SHP77 treated with DMSO at 0.1 percent for 48 hours (cell line): ENCODE data around the gene SMIM35.

Experiments used
- DNase-seq: peaks from one replicate; lab custom pipeline; 2025; lab: John Stamatoyannopoulos, UW

Gene SMIM35

DNA sequence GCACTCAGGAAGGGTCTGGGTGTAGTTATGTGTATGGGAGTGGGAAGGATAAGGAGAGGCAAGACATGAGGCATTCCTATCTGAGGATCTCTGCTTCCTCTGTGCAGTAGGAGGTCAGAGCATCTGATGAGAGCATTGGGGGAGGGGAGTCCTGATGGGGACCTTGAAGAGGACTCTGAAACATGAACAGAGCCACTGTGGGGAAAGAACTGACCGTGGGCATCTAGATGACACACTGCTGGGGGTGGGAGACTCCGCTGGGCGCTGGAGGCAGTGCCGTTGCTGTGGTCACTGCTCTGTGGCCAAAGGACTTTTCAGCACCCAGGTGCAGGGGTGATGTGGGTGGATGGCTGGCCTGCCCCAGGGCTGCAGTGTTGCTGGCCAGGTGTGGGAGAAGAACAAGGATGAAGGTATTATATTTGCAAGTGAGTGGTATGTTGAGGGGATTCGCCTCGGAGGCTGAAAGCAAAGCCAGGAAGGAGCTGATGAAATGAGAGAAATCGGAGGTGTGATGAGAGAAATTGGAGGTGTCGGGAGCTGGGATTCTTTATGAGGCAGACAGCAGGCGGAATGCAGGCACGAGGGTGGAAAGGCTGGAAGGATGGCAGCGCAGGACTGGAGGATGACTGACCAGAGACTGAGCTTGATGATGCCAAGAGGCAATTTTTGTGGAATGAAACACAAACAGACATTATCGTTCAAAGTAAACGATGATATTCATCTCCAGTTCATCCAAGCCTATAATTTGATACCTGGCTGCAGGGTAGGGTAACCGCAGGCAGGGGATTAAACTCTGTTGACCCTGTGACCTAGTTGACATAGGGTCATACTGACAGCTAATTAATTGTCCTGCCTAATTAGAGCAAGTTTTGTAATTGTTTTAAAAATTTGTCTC is 29.3 kb downstream of the SMIM35 start:
- DNase-seq: no peak

DNA sequence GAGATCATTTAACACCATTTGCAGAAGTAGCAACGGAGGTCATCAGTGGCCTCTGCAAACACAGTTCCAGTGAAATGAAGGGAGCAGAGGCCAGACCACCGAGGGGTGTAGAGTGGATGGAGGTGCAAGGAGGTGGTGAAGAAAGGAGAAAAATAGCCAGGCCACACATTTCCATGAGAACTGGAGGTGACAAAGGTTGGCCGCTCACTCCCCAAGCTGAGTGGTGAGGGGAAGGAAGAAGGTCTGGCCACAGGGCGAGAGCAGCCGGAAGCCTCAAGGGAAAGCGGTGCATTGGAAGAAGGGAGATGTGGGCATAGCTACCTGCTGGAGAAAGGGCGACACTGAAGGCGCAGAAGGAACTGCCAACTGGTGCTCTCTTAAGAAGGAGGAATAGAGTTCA is 30.0 kb downstream of the SMIM35 start:
- DNase-seq: no peak

DNA sequence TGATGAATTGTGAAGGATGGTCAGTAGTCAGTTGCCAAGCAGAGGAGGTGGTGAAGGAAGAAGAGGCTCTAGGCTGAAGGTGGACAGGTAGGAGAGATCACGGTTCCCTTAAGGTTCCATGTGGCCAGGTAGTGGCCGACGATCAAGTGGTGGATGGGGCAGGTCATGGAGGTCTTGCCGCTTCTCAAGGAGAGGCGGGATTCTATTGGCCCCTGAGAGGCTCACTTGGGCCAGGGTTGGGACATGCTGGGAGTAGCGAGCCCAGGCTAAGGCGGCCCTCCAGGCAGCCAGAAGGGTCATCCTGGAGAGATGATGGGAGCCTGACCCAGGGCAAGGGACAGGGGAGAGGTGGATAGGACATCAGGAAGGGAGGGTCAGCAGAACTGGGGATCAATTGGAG is 30.8 kb downstream of the SMIM35 start:
- no peak for DNase-seq

DNA sequence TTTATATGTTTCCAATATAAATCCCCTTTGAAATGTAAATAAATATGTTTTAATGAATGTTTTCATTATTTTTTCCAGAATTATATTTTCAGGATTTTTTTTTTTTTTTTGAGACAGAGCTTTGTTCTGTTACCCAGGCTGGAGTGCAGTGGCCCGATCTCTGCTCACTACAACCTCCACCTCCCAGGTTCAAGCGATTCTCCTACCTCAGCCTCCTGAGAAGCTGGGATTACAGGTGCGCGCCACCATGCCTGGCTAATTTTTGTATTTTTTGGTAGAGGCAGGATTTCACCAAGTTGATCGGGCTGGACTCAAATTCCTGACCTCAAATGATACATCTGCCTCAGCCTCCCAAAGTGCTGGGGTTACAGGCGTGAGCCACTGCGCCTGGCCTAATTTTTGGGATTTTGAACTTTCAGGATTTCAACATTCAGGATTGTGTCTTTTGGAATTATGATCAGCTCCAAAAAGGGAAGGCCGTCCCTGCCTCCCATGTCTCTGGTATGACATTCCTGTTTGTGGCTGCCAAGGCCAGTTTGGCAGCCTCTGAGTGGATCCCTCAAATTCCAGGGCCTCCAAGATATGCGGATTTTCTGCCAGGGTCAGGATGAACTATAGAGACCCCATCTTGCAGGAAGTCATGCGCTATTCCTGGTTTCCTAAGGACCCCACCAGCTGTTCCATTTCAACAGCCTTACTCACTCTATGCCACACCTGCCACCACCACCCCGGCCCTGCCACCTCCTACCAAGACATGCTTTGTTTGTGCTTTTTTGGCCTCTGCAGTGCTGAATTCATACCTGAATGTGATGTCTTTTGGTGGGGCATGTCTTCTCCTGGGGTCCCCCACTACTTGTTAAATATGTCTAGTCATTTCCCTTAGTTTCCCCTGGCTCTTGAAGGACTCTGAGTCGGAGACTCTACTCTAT is 31.8 kb downstream of the SMIM35 start:
- DNase-seq: no peak

DNA sequence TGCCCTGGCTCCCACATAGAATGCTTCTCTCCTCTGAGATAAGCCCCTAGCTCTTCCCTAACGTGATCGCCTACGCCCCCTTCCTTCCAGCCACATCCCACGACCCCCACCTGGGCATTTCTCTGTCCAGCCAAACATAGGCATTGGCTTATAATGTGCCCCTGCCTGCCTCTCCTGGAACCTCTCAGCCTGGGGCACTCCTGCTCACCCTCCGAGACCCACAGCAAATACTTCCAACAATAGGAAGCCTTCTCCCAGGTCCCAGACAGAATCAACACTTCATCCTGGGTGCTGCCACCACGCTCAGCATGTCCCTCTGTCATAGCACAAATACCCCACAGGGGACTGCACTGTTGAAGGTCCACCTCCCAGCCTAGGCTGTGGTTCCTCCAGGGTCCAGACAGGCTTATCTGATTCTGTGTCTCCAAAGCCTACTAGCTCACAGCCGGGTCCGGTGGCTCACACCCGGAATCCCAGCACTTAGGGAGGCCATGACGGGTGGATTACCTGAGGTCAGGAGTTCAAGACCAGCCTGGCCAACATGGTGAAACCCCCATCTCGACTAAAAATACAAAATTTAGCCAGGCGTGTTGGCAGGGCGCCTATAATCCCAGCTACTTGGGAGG is 34.1 kb downstream of the SMIM35 start:
- no peak for DNase-seq

DNA sequence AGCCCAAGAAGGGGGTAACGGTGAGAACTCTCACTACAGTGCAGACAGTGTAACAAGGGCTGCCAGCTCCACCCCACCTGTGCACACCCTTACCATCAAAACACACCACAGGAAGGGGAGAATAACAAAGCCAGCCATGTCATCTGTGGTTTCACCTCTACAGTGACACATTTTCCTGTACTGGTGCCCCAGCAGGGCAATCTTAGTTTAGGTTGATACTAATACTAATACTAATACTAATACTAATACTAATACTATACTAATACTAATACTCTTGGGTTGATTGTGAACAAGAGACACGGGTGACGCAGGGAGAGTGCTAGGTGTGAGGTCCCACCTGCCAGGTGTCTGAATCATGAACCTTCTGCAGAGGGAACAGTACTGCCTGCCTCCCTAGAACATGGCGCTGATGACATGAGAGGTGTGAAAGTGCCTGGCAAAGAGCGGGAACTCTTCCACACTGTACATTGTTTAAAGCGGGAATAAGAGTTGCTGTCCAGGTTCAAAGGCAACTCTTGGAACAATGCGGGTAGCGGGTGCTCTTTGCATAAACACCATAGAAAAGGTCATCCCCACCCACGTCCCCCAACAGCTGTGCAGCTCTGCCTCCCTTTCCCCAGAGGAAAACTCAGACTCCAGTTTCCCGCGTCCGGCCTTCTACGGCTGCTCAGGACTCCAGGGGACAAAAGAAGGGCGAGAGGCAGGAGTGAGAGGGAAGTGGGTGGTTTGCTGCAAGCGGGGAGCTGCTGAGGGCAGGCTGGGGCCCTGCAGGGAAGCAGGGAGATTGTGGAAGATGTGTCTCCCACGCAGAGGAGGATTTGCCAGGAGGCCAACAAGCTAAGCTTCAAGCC is 34.9 kb downstream of the SMIM35 start:
- DNase-seq: no peak

DNA sequence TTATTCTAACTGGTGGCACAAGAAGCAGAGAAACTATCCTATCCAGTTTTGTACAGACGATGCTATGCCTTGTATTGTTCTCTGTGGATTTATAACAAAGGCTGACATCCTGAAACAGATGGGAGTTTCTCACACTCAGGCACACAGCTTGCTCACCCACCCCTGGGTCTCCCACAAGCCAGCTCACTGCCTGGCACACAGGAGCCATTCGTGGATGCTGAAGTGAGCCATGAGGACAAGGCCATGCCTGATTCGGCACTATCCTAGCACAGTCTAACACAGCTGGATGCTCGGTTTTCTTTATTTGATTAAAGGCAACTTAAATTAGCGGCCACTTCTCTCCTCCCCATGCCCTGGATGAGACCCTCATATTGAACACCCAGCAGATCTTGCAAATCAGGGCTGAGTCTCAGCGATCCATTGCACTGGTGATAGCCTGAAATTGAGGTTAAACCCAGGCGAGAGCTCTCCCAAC is 35.6 kb downstream of the SMIM35 start:
- DNase-seq: no peak

DNA sequence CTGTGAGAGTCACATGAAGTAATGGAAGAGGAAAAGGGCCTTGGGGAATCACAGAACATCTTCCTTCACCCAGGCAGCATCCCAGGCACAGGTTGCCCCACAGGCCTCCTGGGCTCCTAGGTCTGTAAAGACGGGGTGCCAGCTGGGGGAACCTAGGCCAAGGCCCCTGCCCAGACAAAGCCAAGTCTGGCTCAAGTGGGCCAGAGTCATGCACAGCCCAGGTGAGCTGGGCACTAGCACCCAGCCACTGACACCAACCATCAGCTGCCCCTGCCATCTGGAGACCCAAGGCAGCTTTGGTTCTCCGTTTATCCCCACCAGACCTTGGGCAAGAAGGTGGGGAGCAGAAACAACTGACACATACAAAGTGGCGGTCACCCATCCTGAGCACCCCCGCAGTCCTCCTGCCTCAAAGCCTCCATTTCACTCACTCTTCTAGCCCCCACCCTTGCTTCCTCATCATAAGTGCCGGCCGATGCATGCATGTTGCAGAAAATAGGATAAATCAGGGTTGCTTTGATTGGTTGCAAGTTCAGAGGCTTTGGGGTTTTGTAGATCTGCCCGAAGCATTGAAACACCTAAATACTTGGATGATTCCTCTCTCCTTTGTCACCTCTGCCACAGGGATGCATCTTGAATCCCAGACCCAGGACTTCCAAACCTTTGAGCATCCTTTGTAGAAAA is 36.4 kb downstream of the SMIM35 start:
- DNase-seq: no peak

DNA sequence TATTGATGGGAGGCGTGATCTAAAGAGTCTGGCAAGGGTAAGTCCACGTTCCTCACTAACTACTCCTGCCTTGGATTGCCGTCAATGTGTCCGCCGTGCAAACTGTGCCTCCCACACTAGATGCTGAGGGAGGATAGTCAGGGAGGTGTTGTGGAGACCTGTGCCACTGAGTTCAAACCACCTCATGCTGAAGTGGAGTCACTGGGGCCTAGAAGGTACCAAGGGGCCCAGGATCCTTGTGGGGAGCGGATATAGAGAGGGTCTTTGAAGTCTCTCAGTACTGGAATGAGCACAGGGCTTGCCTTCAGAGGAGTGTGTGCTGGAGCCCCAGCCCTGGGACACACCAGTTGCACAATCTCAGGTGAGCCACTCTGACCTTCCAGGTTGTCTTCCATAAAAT is 37.0 kb downstream of the SMIM35 start:
- no peak for DNase-seq

DNA sequence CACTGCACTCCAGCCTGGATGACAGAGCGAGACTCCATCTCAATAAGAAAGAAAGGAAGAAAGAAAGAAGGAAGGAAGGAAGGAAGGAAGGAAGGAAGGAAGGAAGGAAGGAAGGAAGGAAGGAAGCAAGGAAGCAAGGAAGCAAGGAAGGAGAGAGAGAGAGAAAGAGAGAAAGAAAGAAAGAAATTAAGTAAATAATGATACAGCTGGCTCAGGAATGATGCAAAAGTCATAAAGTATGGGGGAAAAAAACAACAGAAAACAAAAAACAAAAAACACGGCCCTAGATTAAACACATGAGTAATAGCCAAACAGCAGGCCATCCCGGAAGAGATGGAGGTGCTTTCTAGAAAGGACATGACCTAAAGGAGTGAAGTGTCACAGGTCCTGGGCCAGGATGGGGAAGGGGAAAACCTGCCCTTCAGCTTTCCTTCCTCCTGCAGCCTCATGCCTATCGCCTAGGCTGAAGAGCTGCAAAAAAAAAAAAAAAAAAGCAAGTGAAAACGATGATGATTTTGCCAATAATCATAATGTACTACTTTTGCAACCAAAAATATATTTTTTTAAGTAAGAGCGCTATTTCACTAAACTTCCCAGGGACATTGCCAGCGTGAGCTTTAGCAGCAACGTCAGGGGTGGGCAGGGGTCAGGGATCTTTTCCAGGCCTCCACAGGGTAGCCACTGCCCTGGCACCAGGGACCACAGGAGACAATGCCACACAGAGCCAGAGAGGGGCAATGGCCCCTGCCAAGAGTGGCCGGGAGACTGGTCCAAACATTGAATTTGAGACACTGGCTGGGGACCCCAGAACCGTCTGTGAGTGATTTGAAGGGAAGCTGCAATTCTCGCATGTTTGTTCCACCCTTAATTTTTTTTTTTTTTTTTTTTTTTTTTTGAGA is 38.0 kb downstream of the SMIM35 start:
- DNase-seq: no peak

DNA sequence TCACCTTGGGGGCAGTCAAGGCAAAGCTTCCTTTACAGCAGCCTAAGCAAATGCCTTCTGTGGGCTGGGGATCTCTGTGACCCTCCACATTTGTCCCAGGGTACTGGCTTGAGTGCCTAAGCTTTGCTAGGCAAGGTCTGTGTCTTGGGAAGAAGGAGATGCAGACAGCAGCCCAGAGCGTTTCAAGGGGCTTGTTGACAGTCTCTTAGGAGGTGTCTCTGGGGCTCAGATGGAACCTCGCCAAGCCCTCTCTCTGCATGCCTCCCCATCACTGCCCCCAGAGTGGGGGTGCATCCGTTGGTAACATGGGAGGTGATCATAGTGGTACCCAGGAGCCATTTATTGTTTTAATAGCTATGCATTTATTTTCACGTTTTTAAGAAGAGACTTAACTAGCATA is 39.0 kb downstream of the SMIM35 start:
- no peak for DNase-seq

DNA sequence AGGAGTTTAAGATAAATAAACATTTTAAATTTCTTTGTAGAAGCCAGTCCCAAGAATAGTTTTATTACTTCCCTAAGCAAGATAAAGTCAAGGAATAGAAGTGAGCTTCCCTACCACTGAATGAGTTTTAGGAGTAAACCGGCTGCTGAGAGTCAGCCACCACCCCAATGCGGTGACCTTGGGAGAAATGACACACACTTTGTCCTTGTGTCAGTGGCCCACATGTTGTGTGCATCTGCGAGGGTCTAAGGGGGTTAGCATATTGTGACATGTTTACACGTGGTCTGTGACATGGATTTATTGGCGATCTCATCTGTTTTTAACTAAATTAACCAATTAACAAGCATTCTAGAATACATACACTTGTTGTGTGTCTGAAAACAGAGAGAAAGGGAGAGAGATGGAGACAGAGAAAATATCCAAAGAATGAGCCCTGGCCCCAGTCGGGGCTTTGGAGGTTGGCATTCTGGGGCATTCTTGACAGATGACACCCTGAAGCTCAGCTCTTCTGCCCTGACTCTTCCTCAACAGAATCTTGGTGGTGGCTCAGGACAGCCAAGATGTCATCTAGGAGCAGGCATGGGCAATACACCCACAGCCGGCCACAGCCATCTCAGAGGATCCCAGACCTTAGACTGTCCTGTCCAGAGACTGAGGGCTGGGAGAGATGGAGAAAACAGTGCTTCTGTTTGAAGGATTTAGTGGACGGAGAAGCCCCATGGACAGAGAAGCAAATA is 39.6 kb downstream of the SMIM35 start:
- DNase-seq: no peak

DNA sequence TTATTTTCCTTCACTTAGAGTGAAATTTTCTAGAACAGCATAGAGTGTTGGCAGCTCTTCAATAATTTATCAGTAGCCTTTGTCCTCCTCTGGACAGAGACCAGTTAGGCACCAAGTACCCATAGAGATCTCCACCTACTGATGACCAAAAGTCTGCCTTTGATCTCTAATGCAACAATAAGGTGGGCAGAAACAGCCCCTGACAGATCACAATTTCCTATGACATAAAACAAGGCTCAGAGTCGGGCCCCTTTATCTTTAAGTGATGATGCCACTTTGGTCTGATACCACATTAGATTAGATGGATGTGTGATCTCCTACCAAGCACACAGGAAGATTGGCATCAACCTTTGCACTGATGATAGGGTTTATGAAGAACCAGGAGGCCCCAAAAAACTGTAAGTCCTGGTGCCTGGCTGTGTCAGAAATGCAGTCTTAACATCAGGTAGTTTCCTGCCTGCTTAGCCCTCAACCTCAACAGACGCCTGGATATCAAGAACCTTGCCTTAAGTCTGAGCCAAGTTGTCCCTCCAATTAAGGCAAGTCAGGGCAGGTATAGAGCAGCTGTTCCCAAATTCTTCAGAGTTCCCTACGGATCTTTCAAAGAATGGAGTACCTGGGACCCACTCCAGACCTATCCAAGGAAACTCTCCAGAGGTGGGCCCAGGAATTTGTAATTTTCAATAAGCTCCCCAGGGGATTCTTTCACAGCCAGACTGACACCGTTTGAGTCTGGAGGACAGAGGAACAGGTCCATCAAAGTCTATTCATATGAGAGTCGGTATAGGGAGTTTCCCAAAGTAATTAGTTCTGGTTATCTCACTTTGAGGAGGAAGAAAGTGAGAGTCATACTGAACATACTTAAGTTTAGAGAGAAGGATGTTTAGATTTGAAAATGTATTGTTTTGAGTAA is 40.5 kb downstream of the SMIM35 start:
- no peak for DNase-seq

DNA sequence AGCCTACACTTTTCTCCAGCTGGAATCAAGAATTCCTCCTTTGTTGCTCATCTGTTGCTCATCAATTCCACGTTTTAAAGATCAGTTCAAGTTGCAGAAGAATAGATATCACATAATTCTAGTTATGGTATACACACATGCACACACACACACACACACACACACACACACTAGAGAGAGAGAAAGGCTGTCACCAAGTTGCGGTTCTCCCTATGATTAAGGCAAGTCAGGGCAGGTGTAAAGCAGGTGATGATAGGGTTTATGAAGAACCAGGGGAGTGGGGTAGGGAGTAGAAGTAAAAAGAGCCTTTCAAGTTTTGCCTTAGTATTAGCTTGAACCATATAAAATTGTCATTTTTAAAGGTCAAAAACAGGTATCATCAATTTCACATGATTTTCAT is 41.6 kb downstream of the SMIM35 start:
- no peak for DNase-seq

DNA sequence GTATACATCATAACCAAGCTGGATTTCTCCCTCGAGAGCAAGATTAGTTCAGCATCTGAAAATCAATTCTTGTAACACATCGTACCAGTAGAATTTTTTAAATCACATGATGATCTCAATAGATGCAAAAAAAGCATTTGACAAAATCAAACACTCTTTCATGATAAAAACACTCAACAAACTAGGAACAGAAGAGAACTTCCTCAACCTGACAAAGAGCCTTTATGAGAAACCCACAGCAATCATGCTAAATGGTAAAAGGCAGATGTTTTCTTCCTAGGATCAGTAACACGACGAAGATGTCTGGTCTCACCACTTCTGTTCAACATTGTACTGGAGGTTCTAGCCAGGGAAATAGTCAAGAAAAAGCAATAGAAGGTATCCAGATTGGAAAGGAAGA is 44.0 kb downstream of the SMIM35 start:
- DNase-seq: no peak

DNA sequence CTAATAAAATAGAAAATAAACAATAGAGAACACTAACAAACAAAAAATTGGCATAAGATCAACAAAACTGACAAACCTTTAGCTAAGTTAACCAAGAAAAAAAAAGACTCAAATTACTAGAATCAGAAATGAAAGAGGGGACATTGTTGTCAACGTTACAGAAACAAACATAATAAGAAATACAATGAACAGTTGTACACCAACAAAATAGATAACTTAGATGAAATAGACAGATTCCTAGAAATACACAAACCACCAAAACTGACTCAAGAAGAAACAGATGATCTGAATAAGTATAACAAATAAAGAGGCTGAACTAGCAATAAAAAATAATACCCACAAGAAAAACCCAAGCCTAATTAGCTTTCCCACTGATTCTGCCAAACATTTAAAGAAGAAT is 44.6 kb downstream of the SMIM35 start:
- no peak for DNase-seq

DNA sequence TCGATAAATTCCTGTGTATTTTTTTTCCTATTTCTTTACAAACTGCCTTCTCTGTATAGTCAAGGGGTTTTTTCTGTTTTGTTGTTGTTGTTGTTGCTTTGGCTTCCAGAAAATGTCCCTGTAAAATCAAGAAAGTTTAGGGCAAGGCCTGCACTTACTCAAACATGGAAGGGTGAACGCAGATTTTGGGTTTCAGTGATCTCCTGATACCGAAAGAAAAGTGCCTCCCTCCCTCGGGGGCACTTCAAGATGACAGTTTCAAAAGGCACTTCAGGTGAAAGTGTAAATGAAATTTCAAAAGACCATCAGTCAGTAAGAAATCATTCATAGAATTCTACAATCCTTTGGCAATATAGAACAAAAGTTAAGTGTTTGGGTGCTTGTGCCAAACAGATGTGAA is 53.3 kb downstream of the SMIM35 start:
- no peak for DNase-seq

DNA sequence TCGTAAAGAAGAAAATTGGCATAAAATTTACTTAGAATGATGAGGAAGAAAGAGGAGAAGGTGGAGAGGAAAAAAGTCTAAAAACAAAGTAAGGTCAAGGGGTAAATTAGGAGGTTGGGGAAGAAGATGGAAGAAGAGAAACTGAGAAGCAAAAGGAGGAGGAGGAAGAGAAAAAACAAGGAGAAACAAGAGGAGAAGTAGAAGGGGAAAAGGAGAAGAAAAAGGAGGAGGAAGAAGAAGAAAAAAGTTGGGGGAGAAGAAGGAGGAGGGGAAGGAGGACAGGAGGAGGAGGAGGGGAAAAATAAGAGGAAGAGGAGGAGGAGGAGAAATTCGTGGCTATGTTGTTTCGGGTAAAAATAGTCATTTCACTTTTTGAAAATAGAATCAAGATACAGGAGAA is 58.1 kb downstream of the SMIM35 start:
- no peak for DNase-seq
